GM21737 (cell line): Measurements from ENCODE around the gene TMEM238L.
"Not testable (repeated sequence)": the region's sequence is repeated elsewhere in the genome, so short reads cannot be mapped to it uniquely, and the experiment has no call there.

Experiments used
- ATAC-seq: cut with Tn5 transposase; IDR thresholded peaks from one replicate; pipeline ENCODE4 v1.9.1; 2021; ENCODE audit warnings: mild to moderate bottlenecking, moderate library complexity; ENCODE audit not compliant: unreplicated experiment

The TMEM238L gene

DNA sequence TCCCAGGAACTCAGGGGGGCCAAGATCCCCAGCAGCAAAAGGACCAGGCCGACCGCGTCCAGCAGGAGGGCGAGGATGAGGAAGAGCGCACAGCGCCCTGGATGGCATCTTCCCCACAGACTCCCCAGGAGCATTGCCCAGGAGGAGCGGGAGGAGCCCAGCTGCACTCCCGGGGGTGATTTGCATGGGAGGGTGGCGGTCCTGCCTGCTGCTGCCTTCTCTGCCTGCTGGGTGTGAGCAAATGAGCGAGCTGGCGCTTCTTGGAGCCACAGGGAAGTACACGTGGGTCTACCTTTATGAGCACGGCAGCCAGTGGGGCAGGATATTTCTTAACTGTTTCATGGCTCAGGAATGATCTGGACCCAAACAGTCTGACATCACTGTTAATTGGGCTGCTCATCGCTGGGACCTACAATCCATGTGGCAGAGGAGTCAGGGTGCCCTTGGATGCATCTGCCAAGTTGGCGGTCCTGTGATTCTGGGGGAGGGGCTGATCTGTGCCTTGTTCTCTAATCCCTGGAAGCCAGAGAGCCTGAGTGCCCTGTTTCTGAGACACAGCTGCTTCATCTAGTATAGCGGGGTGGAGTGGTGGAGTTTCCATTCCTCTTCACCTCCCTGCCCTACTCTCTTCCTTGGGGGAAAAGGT is at the start of gene TMEM238L:
TMEM238L (minus strand) TSS at position 270 of the 646 bp plus-strand sequence; CDS start at position 134, 136 bp downstream.
- ATAC-seq, result no peak

DNA sequence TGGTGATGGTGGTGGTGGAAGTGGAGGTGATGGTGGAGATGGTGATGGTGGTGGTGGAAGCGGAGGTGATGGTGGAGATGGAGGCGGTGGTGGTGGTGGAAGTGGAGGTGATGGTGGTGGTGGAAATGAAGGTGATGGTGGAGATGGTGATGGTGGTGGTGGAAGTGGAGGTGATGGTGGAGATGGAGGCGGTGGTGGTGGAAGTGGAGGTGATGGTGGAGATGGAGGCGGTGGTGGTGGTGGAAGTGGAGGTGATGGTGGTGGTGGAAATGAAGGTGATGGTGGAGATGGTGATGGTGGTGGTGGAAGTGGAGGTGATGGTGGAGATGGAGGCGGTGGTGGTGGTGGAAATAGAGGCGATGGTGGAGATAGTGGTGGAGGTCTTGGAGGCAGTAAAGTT is 42.7 kb upstream of the TMEM238L start:
- ATAC-seq, result not testable (repeated sequence)

GRCh38 chr17:10845388-10845751 is 41.5 kb upstream of the TMEM238L start:
- no peak for ATAC-seq

GRCh38 chr17:10844621-10845387 is 40.9 kb upstream of the TMEM238L start:
- ATAC-seq, result peak; percentile 88

DNA sequence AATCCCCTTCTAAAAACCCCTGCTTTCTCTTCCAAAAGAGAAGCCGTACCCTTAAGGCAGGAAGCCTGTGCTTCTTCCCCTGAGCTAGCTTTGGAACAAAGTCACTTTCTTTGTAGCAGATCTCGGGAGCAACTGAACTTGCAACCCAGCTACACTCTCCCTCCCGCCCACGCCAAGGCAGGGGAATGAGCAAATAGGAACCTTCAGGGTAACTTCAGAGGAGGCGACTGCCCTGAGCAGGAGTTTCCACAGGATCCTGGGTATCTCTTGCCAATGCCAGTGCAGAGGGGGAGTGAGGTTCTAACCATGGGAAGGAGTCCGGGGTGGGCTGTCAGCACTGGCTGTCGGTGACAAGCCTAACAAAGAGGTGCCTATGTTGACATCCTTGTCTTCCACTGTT is 39.9 kb upstream of the TMEM238L start:
- ATAC-seq, result no peak

- ATAC-seq, result no peak
Observed at GRCh38 chr17:10842658-10843057, 38.8 kb upstream of the TMEM238L start.

GRCh38 chr17:10838682-10839081 is 34.8 kb upstream of the TMEM238L start:
- no peak for ATAC-seq

GRCh38 chr17:10837921-10838320 is 34.0 kb upstream of the TMEM238L start, which contains the start of gene PIRT:
Gene PIRT, minus strand, starts transcription at chr17:10838087. Its CDS starts 12,442 bp downstream, at chr17:10825645.
- ATAC-seq, result no peak

- no peak for ATAC-seq
Observed at GRCh38 chr17:10836966-10837590, 33.2 kb upstream of the TMEM238L start.

GRCh38 chr17:10836145-10836544 is 32.2 kb upstream of the TMEM238L start:
- no peak for ATAC-seq

DNA sequence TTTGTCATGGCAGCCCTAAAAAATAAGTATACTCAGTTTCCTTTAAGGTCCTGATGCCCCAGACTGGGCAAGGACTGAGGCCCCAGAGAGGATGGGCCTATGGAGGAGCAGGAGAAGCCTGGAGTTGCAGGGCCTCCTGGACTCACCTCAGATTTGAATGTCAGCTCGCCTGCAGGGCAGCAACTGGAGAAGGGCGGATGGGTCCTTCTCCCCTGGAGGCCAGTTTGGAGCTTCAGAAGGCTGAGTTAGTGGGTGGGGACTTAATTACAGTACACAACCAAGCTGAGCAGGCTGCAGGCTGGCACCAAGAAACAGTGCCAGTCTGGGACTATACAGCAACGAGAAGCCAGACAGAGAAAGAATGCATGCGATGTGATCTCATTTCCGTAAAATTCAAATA is 27.8 kb upstream of the TMEM238L start:
- ATAC-seq, result no peak

DNA sequence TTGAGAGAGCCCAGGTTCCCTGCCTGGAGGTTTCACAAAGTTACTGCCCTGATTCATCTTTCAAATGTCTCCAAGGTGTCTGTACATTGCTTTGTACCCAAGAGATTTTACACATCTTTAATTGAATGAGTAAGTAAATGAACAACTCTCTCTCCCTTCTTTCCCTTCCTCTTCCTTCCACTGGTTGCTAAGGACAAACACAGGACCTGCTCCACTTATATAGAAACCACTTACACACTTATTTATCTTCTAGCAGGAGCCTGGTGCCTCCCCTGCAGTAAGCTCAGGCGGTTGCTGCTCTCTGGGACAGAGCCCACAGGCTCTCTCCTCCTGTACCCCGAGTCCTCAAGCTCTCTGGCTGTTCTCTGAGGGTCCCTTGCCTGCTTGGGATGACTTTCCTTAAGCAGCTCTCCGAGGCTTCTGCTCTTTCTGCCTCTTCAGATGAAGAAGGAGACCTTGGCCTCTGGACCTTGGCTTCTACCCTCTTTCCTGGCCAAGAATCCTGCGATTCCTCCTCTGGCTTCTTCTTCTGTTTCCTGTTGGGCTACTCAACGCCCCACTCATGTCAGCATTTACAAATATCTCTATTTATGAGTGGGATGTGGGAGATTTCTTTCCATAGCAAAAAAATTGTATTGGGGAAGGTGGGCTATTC is 24.1 kb upstream of the TMEM238L start:
- ATAC-seq, result no peak

- ATAC-seq, result no peak
Observed at GRCh38 chr17:10824874-10825273, 21.0 kb upstream of the TMEM238L start.

- no peak for ATAC-seq
Observed at GRCh38 chr17:10821770-10822169, 17.9 kb upstream of the TMEM238L start.

DNA sequence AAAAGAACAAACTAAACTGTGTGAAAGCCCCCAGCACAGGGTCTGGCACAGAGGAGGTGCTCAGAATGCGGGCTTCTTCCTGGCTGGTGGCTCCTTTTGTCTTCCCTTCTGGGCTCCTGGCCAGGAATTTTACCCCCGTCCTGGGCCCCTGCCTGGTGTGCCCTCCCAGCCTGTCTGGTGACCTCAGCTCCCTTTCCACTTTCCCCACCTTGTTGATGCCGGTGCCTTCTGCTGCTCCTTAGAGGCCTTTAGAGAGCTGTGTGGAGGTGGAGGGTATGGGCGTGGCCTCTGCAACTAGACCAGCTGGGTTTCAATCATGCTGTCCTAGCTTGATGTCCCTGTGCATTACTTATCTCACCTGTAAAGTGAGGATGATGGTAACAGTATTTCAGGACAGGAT is 17.2 kb upstream of the TMEM238L start:
- no peak for ATAC-seq

- no peak for ATAC-seq
Observed at GRCh38 chr17:10815319-10815718, 11.4 kb upstream of the TMEM238L start.

DNA sequence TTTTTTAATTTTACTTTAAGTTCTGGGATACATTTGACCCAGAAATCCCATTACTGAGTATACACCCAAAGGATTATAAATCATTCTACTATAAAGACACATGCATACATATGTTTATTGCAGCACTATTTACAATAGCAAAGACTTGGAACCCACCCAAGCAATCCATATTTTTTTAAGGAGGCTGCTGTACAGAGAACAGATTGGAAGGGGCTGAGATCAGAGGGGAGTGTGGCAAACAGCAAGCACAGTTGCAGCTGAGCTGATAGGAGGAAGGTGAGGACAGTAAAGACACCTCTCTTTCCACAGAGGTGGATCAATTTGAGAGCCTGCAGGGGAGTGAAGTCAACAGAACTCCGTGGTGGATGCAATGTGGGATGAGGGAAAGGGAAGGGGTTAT is 10.2 kb upstream of the TMEM238L start:
- no peak for ATAC-seq

DNA sequence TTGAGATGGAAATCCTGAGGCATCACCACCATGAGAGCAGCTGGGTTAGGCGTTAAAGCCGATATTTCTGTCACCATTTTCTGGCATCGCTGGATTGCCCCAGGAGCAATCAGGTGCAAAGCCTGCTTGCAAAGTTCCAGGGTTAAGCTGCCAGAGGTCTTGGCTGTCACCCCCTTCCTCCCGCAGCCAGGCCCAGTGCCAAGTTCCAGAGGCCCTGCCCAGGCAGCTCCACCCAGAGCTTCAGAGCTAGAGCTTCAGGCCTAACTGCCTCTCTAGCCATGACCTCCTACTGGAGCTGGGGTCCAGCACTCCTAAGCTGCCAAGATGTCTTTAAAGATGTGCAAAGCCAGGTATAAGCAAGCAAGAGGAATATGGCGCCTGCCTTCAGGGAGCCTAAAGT is 8.8 kb upstream of the TMEM238L start:
- ATAC-seq, result no peak

DNA sequence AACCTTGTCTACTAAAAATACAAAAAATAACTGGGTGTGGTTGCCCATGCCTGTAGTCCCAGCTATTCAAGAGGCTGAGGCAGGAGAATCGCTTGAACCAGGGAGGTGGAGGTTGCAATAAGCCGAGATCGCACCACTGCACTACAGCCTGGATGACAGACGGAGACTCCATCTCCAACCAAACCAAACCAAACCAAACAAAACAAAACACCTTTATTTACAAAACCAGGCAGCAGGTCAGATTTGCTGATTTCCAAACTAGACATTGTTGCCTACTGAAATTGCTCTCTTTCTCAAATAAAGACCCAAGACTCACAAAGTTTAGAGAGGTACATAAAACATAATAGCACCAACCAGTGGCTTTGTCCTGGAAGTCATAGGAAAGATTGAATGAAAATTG is 5.7 kb upstream of the TMEM238L start:
- ATAC-seq, result no peak

DNA sequence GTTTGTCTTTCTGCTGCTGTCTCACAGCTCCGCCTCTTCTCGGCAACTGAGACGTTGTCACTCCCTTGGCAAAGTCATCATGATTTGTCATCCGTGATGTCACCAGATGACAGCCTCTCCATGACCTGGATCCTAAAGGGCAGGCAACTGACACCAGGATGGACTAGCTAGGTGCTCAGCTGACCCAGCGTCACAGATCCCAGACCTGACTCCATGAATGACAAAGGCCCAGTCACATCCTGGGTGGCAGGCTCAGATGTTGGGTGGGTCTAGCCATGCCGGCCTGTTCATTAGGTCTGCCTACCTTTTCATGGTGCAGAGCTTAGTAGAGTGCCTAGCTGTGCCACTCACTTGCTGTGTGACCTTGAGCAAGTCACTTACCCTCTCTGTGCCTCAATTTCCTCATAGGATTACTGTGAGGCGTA is 3.8 kb upstream of the TMEM238L start:
- no peak for ATAC-seq

DNA sequence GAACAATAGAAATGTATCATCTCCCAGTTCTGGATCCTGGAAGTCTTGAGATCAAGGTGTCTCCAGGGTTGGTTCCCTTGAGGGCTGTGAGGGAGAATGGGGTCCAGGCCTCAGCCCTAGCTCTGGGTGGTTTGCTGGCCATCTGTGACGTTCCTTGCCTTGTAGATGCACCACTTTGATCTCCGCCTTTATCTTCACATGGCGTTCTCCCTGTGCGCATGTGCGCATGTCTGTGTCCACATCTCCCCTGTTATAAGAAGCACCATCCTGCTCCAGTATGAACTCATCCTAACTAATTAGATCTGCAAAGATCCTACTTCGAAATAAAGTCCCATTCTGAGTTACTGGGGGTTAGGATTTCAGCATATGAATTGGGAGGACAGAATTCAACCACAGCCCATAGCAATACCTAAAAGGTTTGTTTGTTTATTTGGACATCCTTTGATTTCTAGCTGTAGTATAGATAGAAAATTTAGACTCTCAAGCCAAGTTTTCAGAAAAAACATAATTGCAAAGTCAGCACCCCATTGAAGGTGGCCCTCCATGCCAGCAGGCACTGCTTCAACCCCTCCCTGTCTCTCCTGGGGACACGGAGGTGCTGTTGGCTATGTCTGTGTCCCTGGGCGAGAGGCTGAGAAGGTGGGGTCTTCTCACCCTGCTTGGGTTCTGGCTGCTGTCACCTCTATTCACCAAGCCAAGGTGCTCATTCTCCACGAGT is 2.8 kb upstream of the TMEM238L start:
- no peak for ATAC-seq
